ENCODE data around the gene LRRTM4.

DNA sequence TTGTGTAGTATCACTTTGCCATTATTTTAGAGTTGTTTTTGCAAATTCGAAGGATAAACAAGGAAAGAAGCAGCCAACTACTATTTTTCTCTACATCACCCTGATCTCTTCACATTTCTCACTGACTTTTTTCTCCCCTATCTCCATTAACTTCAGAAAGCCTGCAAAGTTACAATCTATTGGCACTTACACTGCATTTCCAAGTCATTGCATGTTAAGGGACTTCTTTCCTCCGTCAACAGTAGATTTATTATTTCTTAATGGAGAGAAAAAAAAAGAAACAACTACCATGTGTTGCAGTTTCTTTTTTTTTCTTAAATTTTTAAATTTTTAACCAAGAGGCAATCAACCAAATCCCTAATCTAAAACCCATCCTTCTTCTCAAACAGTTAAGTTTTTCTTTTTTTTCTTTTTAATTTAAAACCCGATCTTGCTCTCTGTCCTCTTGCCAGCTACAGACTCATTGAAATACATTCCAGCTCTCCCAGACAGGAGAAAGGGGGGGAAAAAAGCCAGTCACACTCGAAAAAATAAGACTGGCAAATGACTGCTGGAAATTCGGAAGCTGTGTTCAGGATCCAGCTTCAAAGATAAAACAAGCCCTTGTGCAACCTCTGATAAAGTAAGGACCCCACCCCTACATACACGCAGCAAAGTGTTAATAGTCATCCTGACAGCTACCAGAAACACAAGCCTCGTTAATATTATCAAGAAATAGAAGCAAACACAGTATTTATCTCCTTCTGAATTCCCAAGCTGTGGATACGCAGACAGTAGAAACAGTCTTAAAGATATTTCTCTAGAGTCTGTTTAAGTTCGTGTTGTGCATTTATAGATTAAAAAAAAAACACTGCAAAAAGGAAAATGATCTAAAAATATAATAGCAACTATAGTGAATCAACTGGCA, 1.3 kb downstream of the LRRTM4 start:
- no peak for TF ChIP-seq EZH2 (IDR thresholded peaks at IDR 0.05; ENCODE audit: low read length, missing control alignments)
- TF ChIP-seq, protein P1, sequence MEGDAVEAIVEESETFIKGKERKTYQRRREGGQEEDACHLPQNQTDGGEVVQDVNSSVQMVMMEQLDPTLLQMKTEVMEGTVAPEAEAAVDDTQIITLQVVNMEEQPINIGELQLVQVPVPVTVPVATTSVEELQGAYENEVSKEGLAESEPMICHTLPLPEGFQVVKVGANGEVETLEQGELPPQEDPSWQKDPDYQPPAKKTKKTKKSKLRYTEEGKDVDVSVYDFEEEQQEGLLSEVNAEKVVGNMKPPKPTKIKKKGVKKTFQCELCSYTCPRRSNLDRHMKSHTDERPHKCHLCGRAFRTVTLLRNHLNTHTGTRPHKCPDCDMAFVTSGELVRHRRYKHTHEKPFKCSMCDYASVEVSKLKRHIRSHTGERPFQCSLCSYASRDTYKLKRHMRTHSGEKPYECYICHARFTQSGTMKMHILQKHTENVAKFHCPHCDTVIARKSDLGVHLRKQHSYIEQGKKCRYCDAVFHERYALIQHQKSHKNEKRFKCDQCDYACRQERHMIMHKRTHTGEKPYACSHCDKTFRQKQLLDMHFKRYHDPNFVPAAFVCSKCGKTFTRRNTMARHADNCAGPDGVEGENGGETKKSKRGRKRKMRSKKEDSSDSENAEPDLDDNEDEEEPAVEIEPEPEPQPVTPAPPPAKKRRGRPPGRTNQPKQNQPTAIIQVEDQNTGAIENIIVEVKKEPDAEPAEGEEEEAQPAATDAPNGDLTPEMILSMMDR (conservative IDR thresholded peaks at IDR 0.05 in 1 of 2, IDR thresholded peaks at IDR 0.05 in 1 of 2; ENCODE audit: low read depth in 1 of 2, low read length in 2 of 2), result no peak
